ENCODE measurements around the gene CREM. TPM values are rescaled to one million over a fixed set of nuclear protein-coding genes. Genes with fewer than 3 reads are reported as not detected.

The CREM gene
- total and polyA plus RNA-seq, 3 donors from 2014 or later = 156 to 405 (median 266) TPM

GRCh38 chr10:35244549-35244948 lies 117.9 kb downstream of the CREM start:
- H3K27ac ChIP-seq = no peak overlapping the region
- no peaks in the 10 kb centered on the region for H3K36me3 ChIP-seq (ENCODE audit: low read depth, missing control alignments)
- no peaks in the 10 kb centered on the region for H3K4me1 ChIP-seq
- WGBS, 2 donors = 60 to 78% methylated on average over 2 of the region's 2 CpGs
- H3K4me3 ChIP-seq = no peak overlapping the region
- H3K27me3 ChIP-seq = no peaks in the 10 kb centered on the region
- intact Hi-C loops (cut with DNase I; ENCODE audit: low total_unique reads) = no loop called here
- DNase-seq = no peak
- TF ChIP-seq, protein P1, sequence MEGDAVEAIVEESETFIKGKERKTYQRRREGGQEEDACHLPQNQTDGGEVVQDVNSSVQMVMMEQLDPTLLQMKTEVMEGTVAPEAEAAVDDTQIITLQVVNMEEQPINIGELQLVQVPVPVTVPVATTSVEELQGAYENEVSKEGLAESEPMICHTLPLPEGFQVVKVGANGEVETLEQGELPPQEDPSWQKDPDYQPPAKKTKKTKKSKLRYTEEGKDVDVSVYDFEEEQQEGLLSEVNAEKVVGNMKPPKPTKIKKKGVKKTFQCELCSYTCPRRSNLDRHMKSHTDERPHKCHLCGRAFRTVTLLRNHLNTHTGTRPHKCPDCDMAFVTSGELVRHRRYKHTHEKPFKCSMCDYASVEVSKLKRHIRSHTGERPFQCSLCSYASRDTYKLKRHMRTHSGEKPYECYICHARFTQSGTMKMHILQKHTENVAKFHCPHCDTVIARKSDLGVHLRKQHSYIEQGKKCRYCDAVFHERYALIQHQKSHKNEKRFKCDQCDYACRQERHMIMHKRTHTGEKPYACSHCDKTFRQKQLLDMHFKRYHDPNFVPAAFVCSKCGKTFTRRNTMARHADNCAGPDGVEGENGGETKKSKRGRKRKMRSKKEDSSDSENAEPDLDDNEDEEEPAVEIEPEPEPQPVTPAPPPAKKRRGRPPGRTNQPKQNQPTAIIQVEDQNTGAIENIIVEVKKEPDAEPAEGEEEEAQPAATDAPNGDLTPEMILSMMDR (IDR thresholded peaks at IDR 0.05) = no peak
- TF ChIP-seq POLR2A (IDR thresholded peaks at IDR 0.05) = no peak
- H3K9me3 ChIP-seq = no peaks in the 10 kb centered on the region

GRCh38 chr10:35246770-35247343 lies 120.2 kb downstream of the CREM start:
- Histone ChIP-seq H3K36me3 (ENCODE audit: low read depth, missing control alignments) (no peaks in the 10 kb centered on the region), H3K9me3 (no peaks in the 10 kb centered on the region), H3K4me1 (no peaks in the 10 kb centered on the region), H3K27ac (no peak overlapping the region), H3K4me3 (no peak overlapping the region), H3K27me3 (no peaks in the 10 kb centered on the region)
- intact Hi-C loops (cut with DNase I; ENCODE audit: low total_unique reads) = no loop called here
- no peak for DNase-seq
- no peak for TF ChIP-seq POLR2A (IDR thresholded peaks at IDR 0.05)
- TF ChIP-seq, protein P1 (IDR thresholded peaks at IDR 0.05) = no peak
- 81 to 82% methylated on average over 8 of the region's 8 CpGs for WGBS, 2 donors

DNA sequence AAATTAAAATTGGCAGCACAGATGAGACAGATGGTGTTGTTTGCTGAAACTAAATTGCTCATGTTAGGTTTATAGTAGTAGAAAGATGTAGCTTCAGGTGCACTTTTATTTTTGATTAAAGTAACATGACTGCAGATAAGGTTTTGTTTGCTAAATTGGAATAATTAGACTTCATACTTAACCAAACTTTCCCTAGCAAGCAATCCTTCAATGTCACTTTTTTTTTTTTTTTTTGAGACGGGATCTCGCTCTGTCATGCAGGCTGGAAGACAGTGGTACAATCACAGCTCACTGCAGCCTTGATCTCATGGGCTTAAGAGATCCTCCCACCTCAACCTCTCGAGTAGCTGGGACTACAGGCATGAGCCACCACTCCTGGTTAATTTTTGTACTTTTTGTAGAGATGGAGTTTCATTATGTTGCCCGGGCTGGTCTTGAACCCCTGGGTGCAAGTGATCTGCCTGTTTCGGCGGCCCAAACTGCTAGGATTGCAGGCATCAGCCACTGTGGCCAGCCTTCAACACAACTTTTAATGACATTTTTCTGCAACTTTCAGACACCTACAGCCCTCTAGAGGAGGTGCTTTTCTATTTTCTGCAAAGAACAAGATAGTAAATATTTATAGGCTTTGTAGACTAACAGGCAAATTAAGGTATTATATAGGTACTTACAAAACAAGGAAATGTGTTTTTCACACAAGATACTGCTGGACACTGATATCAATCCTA lies 124.9 kb downstream of the CREM start:
- Histone ChIP-seq H3K36me3 (ENCODE audit: low read depth, missing control alignments) (no peaks in the 10 kb centered on the region), H3K4me3 (no peak overlapping the region), H3K27me3 (no peaks in the 10 kb centered on the region), H3K9me3 (no peaks in the 10 kb centered on the region), H3K27ac (no peak overlapping the region), H3K4me1 (no peaks in the 10 kb centered on the region)
- 87 to 90% methylated on average over 6 of the region's 6 CpGs for WGBS, 2 donors
- no peak for TF ChIP-seq POLR2A (IDR thresholded peaks at IDR 0.05)
- TF ChIP-seq, protein P1 (IDR thresholded peaks at IDR 0.05) = no peak
- DNase-seq = no peak
- intact Hi-C loops (cut with DNase I; ENCODE audit: low total_unique reads) = no loop called here

DNA sequence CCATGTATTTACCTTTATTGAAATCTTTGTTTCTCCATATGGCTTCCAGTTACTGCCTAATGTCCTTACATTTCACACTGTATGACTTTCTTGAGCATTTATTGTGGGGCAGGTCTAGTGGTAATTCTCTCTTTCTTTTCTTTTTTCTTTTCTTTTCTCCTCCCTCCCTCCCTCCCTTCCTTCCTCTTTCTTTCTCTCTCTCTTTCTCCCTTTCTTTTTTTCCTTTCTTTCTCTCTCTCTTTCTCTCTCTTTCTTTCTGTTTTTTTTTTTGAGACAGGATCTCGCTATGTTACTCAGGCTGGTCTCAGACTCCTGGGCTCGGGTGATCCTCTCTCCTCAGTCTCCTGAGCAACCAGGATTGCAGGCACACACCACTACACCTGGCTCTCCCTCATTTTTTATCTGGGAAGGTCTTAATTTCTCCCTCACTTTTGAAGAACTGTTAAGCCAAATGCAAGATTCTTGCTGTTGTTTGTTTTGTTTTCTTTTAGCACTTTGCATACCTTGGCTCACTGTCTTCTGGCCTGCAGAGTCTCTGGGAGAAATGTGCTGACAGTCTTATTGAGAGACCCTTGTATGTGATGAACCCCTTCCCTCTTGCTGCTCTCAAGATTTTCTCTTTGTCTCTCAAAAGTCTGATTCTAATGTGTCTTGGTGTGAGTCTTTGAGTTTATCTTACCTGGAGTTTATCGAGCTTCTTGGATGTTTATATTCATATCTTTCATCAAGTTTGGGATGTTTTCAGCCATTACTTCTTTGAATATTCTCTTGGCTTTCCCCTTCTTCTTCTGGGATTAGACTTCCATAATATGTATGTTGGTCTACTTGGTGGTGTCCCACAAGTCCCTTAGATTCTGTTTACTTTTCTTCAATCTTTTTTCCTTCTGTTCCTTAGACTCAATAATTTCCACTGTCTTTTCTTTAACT lies 130.7 kb downstream of the CREM start:
- WGBS, 2 donors = 90% methylated on average over 3 of the region's 3 CpGs
- intact Hi-C loops (cut with DNase I; ENCODE audit: low total_unique reads) = no loop called here
- no peak overlapping the region for H3K27ac ChIP-seq
- H3K36me3 ChIP-seq (ENCODE audit: low read depth, missing control alignments) = no peaks in the 10 kb centered on the region
- H3K4me1 ChIP-seq = no peaks in the 10 kb centered on the region
- no peak for DNase-seq
- H3K27me3 ChIP-seq = no peaks in the 10 kb centered on the region
- H3K9me3 ChIP-seq = no peaks in the 10 kb centered on the region
- TF ChIP-seq POLR2A (IDR thresholded peaks at IDR 0.05) = no peak
- TF ChIP-seq, protein P1 (IDR thresholded peaks at IDR 0.05) = no peak
- H3K4me3 ChIP-seq = no peak overlapping the region

Measured in testis (tissue), 3 donors.